Activated B cell treated with CpG ODN at 0.5 μM for 24 hours (primary cell): Measurements from ENCODE around the gene CNDP1. TPM values are rescaled to one million over a fixed set of nuclear protein-coding genes. Genes with fewer than 3 reads are reported as not detected.

Experiments used
- ATAC-seq: fragments of 200-7000 bp; cut with Tn5 transposase; one replicate; pipeline ENCODE4 v1.10.0; 2021; ENCODE audit warnings: low read depth, mild to moderate bottlenecking, moderate library complexity
- CTCF ChIA-PET: fragments of 350-600 bp; sonication (Branson Sonifier 250); formaldehyde crosslinking; loops from one replicate; lab custom pipeline; 2021; ENCODE audit warnings: antibody characterized with exemption; lab: Charles Lee
- POLR2A ChIA-PET: fragments of 350-600 bp; sonication (Branson Sonifier 250); formaldehyde crosslinking; loops from one replicate; lab custom pipeline; 2021; ENCODE audit warnings: antibody characterized with exemption; lab: Charles Lee
- DNase-seq: peaks from one replicate; pipeline ENCODE4 v3.0.0; 2022
- H3K27ac Mint-ChIP-seq: one replicate; pipeline ENCODE4 v1.8.0; 2020; ENCODE audit warnings: mixed read lengths
- H3K27me3 Mint-ChIP-seq: one replicate; pipeline ENCODE4 v1.8.0; 2021; ENCODE audit warnings: mixed read lengths
- H3K36me3 Mint-ChIP-seq: one replicate; pipeline ENCODE4 v1.8.0; 2021; ENCODE audit warnings: low read depth, mixed read lengths
- H3K4me1 Mint-ChIP-seq: one replicate; pipeline ENCODE4 v1.8.0; 2021; ENCODE audit warnings: mixed read lengths
- H3K4me3 Mint-ChIP-seq: one replicate; pipeline ENCODE4 v1.8.0; 2020; ENCODE audit warnings: mild to moderate bottlenecking, mixed read lengths
- H3K9me3 Mint-ChIP-seq: one replicate; pipeline ENCODE4 v1.8.0; 2020; ENCODE audit warnings: mixed read lengths
- intact Hi-C: fragments of 100-400 bp; cut with micrococcal nuclease; formaldehyde crosslinking; loops from one replicate; pipeline ENCODE4 v1.15.1; 2024
- total RNA-seq: library from RNA; stranded (reverse); gene quantifications from 2 replicates; pipeline ENCODE4 v1.2.3, GENCODE V29; 2022
- TF ChIP-seq, protein P1 (sequence below): fragments of 200-600 bp; IDR thresholded peaks from one replicate; pipeline ENCODE4 v1.8.0; 2022; ENCODE audit warnings: antibody characterized with exemption, mild to moderate bottlenecking

The CNDP1 gene, protein sequence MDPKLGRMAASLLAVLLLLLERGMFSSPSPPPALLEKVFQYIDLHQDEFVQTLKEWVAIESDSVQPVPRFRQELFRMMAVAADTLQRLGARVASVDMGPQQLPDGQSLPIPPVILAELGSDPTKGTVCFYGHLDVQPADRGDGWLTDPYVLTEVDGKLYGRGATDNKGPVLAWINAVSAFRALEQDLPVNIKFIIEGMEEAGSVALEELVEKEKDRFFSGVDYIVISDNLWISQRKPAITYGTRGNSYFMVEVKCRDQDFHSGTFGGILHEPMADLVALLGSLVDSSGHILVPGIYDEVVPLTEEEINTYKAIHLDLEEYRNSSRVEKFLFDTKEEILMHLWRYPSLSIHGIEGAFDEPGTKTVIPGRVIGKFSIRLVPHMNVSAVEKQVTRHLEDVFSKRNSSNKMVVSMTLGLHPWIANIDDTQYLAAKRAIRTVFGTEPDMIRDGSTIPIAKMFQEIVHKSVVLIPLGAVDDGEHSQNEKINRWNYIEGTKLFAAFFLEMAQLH
- total RNA-seq, result 0.15 and 0.33 TPM in 2 replicates

DNA sequence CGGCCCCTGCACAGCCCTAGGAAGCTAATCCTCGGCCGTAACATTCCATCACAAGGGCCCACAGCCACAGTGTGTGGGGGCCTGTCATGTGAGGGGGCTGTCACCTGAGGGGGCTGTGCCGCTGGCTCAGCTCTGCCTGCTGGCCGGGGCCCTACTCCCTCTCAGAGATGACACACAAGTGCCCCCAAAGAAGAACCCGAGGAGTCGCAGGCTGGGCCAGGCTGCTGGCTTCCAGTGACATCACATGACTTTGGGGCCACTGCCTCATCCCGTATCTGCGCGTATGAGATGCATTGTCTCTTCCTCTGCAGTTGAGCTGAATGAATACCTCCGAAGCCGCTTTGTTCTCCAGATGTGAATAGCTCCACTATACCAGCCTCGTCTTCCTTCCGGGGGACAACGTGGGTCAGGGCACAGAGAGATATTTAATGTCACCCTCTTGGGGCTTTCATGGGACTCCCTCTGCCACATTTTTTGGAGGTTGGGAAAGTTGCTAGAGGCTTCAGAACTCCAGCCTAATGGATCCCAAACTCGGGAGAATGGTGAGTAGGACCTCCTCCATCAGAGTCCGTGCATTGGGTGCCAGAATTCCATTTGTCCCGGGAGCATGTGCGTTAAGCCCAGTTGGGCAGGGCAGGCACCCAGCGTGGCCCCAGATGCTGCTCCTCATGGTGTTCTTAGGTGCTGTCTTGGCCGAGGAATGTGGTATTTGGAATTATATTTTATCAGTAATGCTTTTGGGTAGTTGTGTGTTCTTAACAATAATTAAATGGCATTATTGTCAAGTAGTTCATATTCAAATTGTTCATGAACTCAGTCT is at the start of gene CNDP1:
TSS of gene CNDP1 (plus strand) at position 351 of the 820 bp plus-strand sequence. CDS start at position 519, 168 bp downstream.
- Mint-ChIP-seq H3K9me3 (no peaks in the 10 kb centered on the region), H3K4me3 (no peak within 1 kb of the TSS), H3K4me1 (no peaks in the 10 kb centered on the region), H3K27ac (no peak within 1 kb of the TSS), H3K27me3 (peaks cover 10% of the 10 kb centered on the region), H3K36me3 (no peaks in the 10 kb centered on the region)
- CTCF ChIA-PET, result no interaction called here
- intact Hi-C loops, result no loop called here
- TF ChIP-seq, protein P1, sequence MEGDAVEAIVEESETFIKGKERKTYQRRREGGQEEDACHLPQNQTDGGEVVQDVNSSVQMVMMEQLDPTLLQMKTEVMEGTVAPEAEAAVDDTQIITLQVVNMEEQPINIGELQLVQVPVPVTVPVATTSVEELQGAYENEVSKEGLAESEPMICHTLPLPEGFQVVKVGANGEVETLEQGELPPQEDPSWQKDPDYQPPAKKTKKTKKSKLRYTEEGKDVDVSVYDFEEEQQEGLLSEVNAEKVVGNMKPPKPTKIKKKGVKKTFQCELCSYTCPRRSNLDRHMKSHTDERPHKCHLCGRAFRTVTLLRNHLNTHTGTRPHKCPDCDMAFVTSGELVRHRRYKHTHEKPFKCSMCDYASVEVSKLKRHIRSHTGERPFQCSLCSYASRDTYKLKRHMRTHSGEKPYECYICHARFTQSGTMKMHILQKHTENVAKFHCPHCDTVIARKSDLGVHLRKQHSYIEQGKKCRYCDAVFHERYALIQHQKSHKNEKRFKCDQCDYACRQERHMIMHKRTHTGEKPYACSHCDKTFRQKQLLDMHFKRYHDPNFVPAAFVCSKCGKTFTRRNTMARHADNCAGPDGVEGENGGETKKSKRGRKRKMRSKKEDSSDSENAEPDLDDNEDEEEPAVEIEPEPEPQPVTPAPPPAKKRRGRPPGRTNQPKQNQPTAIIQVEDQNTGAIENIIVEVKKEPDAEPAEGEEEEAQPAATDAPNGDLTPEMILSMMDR, result no peak
- ATAC-seq, result no peak
- POLR2A ChIA-PET, result no interaction called here
- DNase-seq, result no peak

DNA sequence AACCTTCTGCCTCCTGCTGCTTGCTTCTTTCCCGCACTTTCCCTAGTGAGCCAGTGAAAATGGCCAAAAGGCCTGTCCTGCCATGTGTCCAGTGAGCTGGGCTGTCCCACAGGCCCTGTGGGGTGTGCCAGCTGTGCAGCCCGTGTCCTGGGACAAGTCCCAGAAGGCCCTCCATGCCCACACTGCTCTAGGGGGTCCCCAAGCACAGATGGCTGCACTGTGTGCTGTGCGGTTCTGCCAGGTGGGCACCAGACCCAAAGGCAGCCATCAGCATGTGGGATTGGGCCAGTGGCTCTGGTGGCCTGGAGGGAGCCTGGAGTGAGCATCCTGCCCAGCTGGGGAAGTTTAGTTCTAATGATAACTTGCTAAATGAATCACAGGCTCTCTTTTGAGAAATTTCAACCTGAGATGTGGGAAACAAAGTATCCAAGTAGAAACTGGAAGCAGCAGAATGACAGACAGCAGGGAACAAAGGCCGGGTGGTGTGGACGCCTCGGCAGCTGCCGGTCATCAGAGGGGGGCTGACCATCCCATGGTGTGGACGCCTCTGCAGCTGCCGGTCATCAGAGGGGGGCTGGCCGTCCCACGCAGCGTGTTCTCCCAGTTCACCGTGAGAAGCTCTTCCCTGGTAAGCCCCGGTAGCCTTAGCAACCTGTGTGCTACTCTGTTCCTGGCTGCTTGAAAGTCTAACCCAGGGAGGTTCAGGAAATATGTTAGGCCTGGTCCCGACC is 48.0 kb upstream of the CNDP1 start:
- H3K36me3 Mint-ChIP-seq, result no peaks in the 10 kb centered on the region
- POLR2A ChIA-PET, result no interaction called here
- H3K27ac Mint-ChIP-seq, result no peak overlapping the region
- no peak overlapping the region for H3K4me3 Mint-ChIP-seq
- DNase-seq (no peak), ATAC-seq (no peak)
- H3K4me1 Mint-ChIP-seq, result peaks cover 8% of the 10 kb centered on the region
- peaks cover 9% of the 10 kb centered on the region for H3K27me3 Mint-ChIP-seq
- intact Hi-C loops, result no loop called here
- CTCF ChIA-PET, result no interaction called here
- H3K9me3 Mint-ChIP-seq, result no peaks in the 10 kb centered on the region
- TF ChIP-seq, protein P1, result no peak

- ChIA-PET POLR2A (no interaction called here), CTCF (no interaction called here)
- Mint-ChIP-seq H3K27ac (no peak overlapping the region), H3K27me3 (peaks cover 7% of the 10 kb centered on the region), H3K4me1 (peaks cover 8% of the 10 kb centered on the region), H3K36me3 (no peaks in the 10 kb centered on the region), H3K4me3 (no peak overlapping the region), H3K9me3 (no peaks in the 10 kb centered on the region)
- intact Hi-C loops, result no loop called here
- no peak for DNase-seq
- no peak for ATAC-seq
- TF ChIP-seq, protein P1, result no peak
Measured at GRCh38 chr18:74488354-74488753, 45.9 kb upstream of the CNDP1 start.

DNA sequence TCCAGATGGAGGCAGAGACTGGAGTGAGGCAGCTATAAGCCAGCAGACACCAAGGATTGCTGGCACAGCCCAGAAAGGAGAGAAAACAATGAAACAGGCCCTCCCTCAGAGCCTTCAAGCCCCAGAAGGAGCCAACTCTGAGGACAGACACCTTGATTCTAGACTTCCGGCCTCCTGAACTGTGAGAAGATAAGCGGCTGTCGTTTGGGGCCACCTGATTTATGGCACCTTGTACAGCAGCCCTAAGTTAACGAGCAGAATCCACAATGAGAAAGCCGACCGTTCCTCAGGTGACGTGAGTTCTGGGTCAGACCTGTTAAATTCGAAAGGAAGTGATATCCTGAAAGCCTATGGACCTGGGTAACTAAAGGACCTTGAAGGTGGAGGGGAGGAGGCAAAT is 45.4 kb upstream of the CNDP1 start:
- CTCF ChIA-PET, result no interaction called here
- no peak for DNase-seq
- H3K4me1 Mint-ChIP-seq, result peaks cover 8% of the 10 kb centered on the region
- ATAC-seq, result no peak
- TF ChIP-seq, protein P1, result no peak
- no peak overlapping the region for H3K27ac Mint-ChIP-seq
- POLR2A ChIA-PET, result no interaction called here
- peaks cover 7% of the 10 kb centered on the region for H3K27me3 Mint-ChIP-seq
- intact Hi-C loops, result no loop called here
- no peaks in the 10 kb centered on the region for H3K9me3 Mint-ChIP-seq
- H3K4me3 Mint-ChIP-seq, result no peak overlapping the region
- no peaks in the 10 kb centered on the region for H3K36me3 Mint-ChIP-seq
